ENCODE measurements around the gene CTNNB1.

DNA sequence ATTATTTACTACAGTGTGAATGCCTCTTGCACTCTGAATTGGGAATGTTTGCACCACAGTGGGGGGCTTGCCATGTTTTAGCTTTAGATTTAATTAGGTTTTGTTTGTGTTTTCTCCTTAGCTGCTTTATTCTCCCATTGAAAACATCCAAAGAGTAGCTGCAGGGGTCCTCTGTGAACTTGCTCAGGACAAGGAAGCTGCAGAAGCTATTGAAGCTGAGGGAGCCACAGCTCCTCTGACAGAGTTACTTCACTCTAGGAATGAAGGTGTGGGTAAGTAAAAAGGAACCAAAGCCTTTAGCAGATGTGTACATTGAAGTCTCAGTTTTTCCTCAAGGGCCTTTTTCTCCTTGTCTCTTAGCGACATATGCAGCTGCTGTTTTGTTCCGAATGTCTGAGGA, 36.9 kb downstream of the CTNNB1 start:
- TF ChIP-seq, protein P1, sequence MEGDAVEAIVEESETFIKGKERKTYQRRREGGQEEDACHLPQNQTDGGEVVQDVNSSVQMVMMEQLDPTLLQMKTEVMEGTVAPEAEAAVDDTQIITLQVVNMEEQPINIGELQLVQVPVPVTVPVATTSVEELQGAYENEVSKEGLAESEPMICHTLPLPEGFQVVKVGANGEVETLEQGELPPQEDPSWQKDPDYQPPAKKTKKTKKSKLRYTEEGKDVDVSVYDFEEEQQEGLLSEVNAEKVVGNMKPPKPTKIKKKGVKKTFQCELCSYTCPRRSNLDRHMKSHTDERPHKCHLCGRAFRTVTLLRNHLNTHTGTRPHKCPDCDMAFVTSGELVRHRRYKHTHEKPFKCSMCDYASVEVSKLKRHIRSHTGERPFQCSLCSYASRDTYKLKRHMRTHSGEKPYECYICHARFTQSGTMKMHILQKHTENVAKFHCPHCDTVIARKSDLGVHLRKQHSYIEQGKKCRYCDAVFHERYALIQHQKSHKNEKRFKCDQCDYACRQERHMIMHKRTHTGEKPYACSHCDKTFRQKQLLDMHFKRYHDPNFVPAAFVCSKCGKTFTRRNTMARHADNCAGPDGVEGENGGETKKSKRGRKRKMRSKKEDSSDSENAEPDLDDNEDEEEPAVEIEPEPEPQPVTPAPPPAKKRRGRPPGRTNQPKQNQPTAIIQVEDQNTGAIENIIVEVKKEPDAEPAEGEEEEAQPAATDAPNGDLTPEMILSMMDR (IDR thresholded peaks at IDR 0.05) = no peak
- TF ChIP-seq POLR2A (IDR thresholded peaks at IDR 0.05) (no peak), EP300 (IDR thresholded peaks at IDR 0.05) (no peak)

Measured in ovary (tissue), 3 donors.